Cerebellar nuclear complex (tissue), 1 donor: ENCODE data around the gene GATA6.

ENCODE experiments used
- DNase-seq, 2 experiments: peaks; one replicate each; lab custom pipeline; 2025; lab: John Stamatoyannopoulos, UW

Gene GATA6

GRCh38 chr18:22166069-22166950 is 3.1 kb upstream of the GATA6 start:
- DNase-seq = no peak

GRCh38 chr18:22167091-22167470 is 2.3 kb upstream of the GATA6 start:
- DNase-seq = no peak

GRCh38 chr18:22167471-22168241 is 1.7 kb upstream of the GATA6 start:
- no peak for DNase-seq

GRCh38 chr18:22168360-22168921 is 948 bp upstream of the GATA6 start:
- no peak for DNase-seq

DNA sequence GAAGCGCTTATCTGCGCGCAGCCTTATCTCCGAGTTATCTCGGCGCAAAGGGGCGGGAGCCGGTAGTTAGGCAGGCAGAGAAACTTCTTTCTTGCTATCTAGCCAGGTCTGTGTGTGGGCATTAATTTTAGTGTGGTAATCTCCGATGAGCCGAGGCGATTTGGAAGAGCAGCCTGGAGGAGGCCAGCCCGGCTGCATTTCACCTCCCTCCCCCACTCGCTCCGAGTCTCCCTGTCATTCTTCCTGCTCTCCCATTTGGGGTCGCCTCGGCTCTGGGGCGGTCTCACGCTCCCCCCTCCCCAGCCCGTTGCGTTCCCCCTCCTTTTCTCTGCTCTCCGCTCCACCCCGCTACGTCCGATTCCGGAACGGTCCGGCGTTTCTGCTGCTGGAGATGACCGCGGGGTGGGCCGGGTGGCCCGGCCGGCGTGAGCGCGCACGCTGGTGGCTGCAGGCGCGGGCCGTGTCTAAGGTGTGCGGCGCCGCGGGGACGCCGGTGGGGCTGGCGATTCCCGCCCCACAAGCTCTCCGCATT is 566 bp downstream of the GATA6 start:
- no peak for DNase-seq

DNA sequence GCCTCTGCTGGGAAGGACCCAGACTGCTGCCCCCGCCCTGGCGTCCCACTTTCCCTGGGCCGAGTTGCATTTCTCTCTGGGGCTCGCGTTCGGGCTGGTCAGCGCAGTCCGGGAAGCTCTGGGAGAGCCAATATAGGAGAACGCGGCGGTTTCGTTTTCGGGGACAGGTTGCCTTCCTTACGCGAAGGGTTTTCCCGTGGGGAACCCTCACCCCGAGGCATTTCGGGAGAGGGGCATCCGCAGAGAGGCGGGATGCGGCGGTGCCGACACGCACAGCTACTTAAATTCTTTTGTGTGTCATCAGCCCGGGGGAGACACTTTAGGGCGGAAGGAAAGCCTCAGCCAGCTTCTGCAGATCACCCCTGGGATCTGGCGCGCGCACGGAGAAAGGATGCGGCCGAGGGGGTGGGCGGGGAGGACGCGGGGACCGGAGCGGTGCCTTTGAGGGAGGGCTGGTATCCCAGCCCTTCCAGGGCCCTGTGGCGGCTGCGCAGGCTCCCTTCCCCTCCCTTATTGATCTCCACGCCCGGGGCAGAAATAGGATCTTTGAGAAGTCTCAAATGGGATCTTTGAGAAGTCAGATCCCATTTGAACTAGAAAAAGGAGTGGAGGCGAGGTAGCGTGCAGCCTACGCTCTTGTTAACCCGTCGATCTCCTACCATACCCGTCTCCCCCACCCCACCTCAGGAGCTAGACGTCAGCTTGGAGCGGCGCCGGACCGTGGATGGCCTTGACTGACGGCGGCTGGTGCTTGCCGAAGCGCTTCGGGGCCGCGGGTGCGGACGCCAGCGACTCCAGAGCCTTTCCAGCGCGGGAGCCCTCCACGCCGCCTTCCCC is 1.2 kb downstream of the GATA6 start:
- no peak for DNase-seq

DNA sequence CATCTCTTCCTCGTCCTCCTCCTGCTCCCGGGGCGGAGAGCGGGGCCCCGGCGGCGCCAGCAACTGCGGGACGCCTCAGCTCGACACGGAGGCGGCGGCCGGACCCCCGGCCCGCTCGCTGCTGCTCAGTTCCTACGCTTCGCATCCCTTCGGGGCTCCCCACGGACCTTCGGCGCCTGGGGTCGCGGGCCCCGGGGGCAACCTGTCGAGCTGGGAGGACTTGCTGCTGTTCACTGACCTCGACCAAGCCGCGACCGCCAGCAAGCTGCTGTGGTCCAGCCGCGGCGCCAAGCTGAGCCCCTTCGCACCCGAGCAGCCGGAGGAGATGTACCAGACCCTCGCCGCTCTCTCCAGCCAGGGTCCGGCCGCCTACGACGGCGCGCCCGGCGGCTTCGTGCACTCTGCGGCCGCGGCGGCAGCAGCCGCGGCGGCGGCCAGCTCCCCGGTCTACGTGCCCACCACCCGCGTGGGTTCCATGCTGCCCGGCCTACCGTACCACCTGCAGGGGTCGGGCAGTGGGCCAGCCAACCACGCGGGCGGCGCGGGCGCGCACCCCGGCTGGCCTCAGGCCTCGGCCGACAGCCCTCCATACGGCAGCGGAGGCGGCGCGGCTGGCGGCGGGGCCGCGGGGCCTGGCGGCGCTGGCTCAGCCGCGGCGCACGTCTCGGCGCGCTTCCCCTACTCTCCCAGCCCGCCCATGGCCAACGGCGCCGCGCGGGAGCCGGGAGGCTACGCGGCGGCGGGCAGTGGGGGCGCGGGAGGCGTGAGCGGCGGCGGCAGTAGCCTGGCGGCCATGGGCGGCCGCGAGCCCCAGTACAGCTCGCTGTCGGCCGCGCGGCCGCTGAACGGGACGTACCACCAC is 2.1 kb downstream of the GATA6 start:
- no peak for DNase-seq

DNA sequence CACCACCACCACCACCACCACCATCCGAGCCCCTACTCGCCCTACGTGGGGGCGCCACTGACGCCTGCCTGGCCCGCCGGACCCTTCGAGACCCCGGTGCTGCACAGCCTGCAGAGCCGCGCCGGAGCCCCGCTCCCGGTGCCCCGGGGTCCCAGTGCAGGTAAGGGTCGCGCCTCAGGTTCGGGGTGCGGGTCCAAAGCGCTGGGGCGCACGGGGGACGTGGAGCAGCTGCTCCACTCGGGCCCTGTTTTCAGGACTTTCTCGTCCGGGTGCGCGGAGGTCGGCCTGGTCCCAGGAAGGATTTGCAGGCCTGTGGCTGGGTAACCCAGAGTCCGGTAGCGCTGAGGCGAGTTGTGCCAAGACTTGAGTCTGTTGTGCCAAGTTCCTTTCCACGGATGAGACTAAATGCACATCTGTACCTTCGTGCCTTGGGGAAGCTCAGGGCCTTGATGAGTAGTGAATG is 2.8 kb downstream of the GATA6 start:
- no peak for DNase-seq

DNA sequence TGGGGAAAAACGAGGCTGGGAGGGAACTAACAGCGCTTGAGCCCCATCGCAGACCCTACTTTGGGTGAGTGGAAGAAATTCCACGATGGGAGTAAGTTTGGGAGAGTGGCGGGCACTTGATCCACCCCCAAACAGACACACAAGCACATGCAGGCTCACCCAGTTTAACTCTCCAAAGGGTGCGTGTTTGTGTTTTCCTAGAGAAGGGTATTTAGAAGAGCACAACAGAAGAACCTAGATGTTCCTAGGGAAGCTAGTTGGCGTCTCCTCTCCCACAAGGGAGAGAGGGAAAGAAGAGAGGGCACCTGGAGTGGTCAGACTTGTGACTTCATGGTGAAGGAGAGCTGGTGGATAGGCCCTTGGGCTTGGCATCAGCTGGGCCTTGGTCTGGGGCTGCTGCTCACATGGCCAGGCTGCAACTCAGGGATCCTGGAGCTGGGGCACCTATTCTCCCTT is 3.2 kb downstream of the GATA6 start:
- no peak for DNase-seq

DNA sequence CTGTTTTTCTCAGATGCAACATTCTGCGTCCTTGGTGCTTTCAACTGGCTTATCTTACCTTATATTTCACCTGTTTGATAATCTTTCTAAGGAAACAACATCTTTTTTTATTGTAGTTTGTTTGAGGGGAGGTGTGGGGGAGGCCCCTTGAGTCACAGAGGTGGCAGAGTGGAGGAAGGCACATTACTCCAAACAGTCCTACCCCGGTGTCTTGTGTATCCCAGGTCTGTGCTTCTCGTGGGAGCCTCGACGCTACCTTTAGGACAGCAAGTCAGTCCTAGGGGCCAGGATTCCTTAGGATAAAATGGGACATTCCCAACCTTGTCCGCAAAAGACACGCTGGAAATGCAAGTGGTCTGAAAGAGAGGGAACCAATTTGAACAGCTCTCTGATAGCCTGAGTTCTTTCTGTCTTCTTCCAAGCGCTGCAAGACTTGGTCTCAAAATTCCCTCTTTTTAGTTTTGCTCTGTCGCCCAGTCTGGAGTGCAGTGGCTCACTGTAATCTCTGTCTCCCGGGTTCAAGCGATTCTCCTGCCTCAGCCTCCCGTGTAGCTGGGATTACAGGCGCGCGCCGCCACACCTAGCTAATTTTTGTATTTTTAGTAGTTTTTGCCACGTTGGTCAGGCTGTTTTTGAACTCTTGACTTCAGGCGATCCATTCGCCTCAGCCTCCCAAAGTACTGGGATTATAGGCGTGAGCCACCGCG is 4.0 kb downstream of the GATA6 start:
- DNase-seq = no peak

GRCh38 chr18:22173928-22174301 is 4.5 kb downstream of the GATA6 start:
- no peak for DNase-seq

DNA sequence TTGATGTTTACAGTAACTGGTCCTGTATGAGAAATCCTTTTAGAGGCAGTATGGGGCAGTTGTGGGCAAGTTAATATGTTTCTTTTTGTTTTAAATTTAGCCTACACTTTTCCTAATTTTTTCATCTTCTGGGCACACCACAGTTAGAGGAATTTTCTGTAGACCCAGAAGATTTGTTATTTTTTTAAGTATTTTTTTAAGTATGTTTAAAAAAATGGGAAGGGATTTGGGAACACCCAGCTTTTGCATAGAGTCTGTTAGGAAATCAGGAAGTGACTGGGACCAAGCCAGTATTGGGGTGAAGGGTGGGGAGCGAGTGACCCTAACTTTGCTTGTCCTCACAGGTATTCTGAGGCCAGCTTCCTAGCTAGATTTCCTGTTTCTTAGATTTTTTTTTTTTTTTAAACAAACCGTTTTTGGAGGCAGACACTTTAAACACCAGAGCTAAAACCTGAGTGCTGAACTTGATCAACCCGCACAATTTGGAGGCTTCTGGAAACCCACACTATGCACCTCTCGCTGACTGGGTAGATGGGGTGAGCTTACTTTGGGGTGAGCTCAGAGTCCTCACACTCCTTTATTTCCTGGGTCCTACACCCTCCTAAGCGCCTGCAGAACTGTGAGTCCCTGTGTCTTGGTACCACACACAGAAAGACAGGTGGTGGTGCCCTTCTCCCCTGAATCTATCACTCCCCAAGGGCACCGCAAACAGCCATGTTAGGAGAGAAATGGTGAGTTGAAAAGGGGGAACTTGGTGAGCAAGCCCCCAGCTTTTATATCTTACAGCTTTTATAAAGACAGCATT is 5.2 kb downstream of the GATA6 start:
- no peak for DNase-seq

DNA sequence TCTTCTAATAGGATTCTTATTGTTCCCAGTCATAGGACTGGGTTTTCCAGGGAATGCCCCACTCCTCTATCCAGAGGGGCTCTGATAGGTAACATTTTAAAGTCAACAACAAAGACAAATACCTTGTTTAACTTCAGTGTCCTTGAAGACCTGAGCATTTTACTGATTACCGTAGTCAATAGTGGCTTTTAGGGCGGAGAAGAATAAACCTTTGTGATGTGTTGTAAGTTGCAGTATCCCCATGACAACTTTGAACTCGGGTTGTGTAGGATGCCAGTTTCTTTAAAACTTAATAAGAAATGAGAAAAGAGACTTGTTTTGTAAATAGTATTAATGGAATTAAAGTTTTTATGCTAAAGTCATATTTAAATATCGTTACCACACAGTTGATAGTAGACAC is 6.0 kb downstream of the GATA6 start:
- no peak for DNase-seq

- DNase-seq = no peak
These were observed 7.3 kb downstream of the GATA6 start for GRCh38 chr18:22176420-22177326.

DNA sequence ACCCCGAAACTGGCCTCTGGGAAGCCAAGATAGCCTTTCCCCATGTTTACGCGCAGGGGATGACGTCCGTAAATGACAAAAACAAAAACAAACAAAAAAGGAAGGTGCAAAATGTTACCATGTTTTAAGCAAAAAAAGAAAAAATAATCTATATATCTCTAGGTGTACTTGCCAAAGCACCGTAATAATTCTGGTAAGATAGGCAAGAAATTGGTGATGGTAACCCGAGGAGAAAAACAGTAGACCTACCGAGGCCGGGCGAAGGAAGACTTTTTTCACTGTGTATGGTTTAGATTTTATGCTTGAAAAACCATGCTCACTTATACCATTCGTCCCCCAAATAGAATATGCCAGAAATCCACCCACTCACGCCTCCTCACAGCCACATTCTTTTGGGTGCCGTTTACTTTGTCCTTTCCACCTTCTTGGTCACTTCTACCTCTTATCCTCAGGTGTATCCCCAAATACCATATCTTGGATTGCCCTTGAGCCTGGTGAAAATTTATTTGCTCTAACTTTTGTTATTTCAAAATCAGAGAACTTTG is 8.0 kb downstream of the GATA6 start:
- DNase-seq = no peak

DNA sequence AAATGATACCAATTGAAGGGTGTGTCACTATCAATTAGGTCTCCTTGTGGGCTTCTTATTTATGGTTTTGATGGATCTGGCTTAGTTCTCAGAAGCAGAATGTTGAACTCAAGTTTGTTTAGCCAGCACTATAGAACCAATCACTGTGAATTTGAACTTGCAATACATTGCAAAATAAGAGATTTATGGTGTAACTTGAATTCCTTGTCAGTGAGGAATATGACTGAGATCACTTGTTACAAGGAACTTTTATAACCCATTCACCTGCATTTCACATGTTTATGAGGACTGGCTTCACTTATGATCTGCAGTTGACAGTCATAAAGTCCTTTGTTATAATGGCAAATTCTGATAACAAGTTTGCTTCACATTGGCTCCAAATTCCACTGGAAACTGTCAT is 9.8 kb downstream of the GATA6 start:
- no peak for DNase-seq

- no peak for DNase-seq
These were observed 10.2 kb downstream of the GATA6 start for GRCh38 chr18:22179631-22180030.

DNA sequence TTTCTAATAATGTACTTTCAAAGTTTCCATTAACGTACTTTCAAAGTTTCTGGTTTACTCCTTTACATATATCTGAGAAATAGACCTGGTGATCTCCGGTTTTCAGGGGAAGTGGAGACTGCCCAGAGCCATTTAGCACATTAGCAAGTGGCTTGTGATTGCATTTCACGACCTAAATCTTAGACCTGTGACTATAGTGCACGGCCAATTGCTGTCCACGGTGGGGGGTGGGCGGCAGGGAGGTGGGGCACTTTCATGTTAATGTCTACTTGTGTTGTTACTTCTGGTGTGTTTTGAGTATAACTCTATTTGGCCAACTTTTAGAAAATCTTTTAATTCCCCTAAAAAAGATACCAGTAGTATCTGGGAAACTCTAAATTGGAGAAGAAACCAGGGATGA is 11.3 kb downstream of the GATA6 start:
- no peak for DNase-seq
